Esophagus squamous epithelium (tissue), 5 donors: ENCODE measurements around the gene CRTC3. TPM values are rescaled to one million over a fixed set of nuclear protein-coding genes. Genes with fewer than 3 reads are reported as not detected.
A peak's percentile ranks its signal among the peaks of the same experiment; 100 is the strongest.

ENCODE experiments used
- DNase-seq: peaks from one replicate; lab custom pipeline; 2025; lab: John Stamatoyannopoulos, UW
- H3K27ac ChIP-seq, 4 donors: fragments of 200-600 bp; sonication (generic); one replicate each; pipeline ENCODE4 v1.5.1; 2016 to 2019; ENCODE audit warnings: mild to moderate bottlenecking in 1 of 4
- H3K27me3 ChIP-seq, 4 donors: fragments of 200-600 bp; sonication (generic); 1 replicate in 3 of 4; 2 replicates in 1 of 4; pipeline versions ENCODE4 v1.5.1 to v1.6.0; 2017 to 2021; ENCODE audit warnings: antibody characterized with exemption in 1 of 4
- H3K36me3 ChIP-seq, 3 donors: fragments of 200-600 bp; sonication (generic); one replicate each; pipeline ENCODE4 v1.5.1; 2016 to 2019
- H3K4me1 ChIP-seq, 3 donors: fragments of 200-600 bp; sonication (generic); one replicate each; pipeline ENCODE4 v1.5.1; 2017 to 2019
- H3K4me3 ChIP-seq, 4 donors: fragments of 200-600 bp; sonication (generic); 1 replicate in 3 of 4; 2 replicates in 1 of 4; pipeline ENCODE4 v1.5.1; 2016 to 2019; ENCODE audit warnings: mild to moderate bottlenecking in 2 of 4, moderate library complexity in 1 of 4
- H3K9me3 ChIP-seq, 3 donors: fragments of 200-600 bp; sonication (generic); one replicate each; pipeline ENCODE4 v1.5.1; 2016 to 2019
- POLR2A ChIP-seq, 4 donors: fragments of 450-650 bp; IDR thresholded peaks; one replicate each; pipeline ENCODE4 v1.6.1; 2017; ENCODE audit warnings: antibody characterized with exemption in 4 of 4, mild to moderate bottlenecking in 4 of 4, moderate library complexity in 3 of 4
- WGBS, 2 donors: methylation state at CpG; one replicate each; pipeline ENCODE4 v1.1.5; 2018; 5-methylcytosine and 5-hydroxymethylcytosine counted together
- intact Hi-C: fragments of 100-400 bp; cut with DNase I; formaldehyde crosslinking; loops from one replicate; pipeline ENCODE4 v1.15.0; 2022
- total RNA-seq, 4 donors: library from RNA; depleted of rRNA; stranded (reverse); fragments of >200 nt; gene quantifications; one replicate each; pipeline ENCODE4 v1.1.0, GENCODE V29; 2016
- TF ChIP-seq, protein P1 (sequence below), 6 experiments: fragments of 450-650 bp in 4 of 6; fragments of 200-600 bp in 2 of 6; sonication (generic) in 2 of 6; IDR thresholded peaks; one replicate each; pipeline ENCODE4 v1.5.1; 2016 to 2019; ENCODE audit warnings: antibody characterized with exemption in 6 of 6, mild to moderate bottlenecking in 4 of 6, moderate library complexity in 4 of 6
- donor health status: DM: yes; HTN: yes; CAD: no.

CRTC3 gene
- total RNA-seq, 4 donors from 2014 or later = 10.0 to 33.0 (median 13.3) TPM

GRCh38 chr15:90674476-90674875, 144.8 kb downstream of the CRTC3 start:
- H3K4me1 ChIP-seq = no peaks in the 10 kb centered on the region
- no peaks in the 10 kb centered on the region for H3K36me3 ChIP-seq
- 81 to 86% methylated on average over 3 of the region's 3 CpGs for WGBS, 2 donors
- DNase-seq = no peak
- H3K27me3 ChIP-seq = no peaks in the 10 kb centered on the region
- no peak overlapping the region for H3K27ac ChIP-seq
- no peak overlapping the region for H3K4me3 ChIP-seq
- TF ChIP-seq, protein P1, sequence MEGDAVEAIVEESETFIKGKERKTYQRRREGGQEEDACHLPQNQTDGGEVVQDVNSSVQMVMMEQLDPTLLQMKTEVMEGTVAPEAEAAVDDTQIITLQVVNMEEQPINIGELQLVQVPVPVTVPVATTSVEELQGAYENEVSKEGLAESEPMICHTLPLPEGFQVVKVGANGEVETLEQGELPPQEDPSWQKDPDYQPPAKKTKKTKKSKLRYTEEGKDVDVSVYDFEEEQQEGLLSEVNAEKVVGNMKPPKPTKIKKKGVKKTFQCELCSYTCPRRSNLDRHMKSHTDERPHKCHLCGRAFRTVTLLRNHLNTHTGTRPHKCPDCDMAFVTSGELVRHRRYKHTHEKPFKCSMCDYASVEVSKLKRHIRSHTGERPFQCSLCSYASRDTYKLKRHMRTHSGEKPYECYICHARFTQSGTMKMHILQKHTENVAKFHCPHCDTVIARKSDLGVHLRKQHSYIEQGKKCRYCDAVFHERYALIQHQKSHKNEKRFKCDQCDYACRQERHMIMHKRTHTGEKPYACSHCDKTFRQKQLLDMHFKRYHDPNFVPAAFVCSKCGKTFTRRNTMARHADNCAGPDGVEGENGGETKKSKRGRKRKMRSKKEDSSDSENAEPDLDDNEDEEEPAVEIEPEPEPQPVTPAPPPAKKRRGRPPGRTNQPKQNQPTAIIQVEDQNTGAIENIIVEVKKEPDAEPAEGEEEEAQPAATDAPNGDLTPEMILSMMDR (IDR thresholded peaks at IDR 0.05) = no peak
- TF ChIP-seq POLR2A (IDR thresholded peaks at IDR 0.05) = no peak
- intact Hi-C loops = no loop called here
- H3K9me3 ChIP-seq = no peaks in the 10 kb centered on the region

DNA sequence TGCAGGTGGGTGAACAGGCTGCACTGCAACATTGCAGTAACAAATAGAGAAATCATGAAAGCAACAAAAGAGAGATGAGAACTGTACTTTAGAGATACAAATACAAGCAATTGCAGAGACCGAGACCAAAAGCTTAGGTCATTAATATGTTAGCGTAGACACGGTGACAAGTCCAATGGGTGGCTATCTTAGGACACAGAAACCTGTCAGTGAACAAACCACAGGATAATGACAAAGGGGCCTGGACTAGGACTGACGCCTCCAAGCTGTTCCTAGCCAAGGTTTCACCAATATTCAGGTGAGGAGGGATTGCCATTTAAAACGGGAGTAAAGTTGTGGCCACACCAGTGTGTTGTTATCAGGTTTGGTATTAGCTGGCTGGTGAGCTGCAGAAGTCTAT, 145.7 kb downstream of the CRTC3 start:
- DNase-seq = no peak
- Histone ChIP-seq H3K27me3 (no peaks in the 10 kb centered on the region), H3K36me3 (no peaks in the 10 kb centered on the region), H3K4me3 (no peak overlapping the region), H3K9me3 (no peaks in the 10 kb centered on the region), H3K4me1 (peaks cover 0 to 7% (median 5%) of the 10 kb centered on the region in 3 donors), H3K27ac (no peak overlapping the region)
- TF ChIP-seq, protein P1 (IDR thresholded peaks at IDR 0.05) = no peak
- TF ChIP-seq POLR2A (IDR thresholded peaks at IDR 0.05) = no peak
- intact Hi-C loops = no loop called here
- WGBS, 2 donors = 85 to 90% methylated on average over 5 of the region's 5 CpGs

DNA sequence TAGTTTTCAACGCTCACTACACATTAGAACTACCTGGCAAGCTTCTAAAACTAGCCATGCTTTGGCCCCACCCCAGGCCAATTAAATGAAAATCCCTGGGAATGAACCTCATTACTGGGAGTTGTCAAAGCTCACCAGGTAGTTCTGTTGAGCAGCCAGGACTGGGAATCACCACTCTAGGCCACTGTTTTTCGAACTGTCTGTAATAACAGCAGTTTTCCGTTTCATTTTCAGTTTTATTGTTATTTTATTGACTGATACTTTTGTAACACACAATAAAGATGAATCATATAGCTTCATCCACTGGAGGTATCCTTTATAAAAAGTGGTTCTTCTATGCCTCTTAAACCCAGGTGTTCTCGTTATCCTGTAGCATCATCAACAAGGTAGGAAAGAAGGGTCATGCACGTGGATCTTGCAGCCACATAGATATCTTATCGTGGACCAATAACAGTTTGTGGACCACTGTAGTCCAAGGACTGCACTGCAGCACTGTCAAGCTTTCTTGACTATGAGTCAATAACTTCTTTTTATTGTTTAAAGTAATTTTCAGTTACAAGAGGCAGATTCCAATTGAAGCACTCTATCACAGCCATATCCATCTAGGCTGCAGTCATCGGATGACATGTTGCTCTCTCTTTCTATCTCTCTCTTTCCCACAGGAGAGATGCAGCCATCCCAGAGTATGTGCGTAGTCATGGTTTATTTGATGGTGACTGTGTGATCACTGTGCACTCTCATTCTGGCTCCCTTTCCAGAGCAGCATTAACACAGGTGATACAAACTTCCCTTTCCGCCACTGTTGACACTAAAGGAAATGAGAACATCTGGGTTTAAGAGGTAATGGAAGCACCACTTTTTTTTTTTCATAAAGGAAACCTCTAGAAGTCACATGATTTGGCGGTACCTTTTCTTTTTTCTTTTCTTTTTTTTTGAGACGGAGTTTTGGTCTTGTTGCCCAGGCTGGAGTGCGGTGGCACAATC, 148.4 kb downstream of the CRTC3 start:
- H3K4me3 ChIP-seq = no peak overlapping the region
- WGBS, 2 donors = 70 to 76% methylated on average over 11 to 12 of the region's 12 CpGs
- intact Hi-C loops = no loop called here
- H3K27me3 ChIP-seq = no peaks in the 10 kb centered on the region
- TF ChIP-seq POLR2A (IDR thresholded peaks at IDR 0.05) = no peak
- TF ChIP-seq, protein P1 (IDR thresholded peaks at IDR 0.05) = no peak
- H3K27ac ChIP-seq = no peak overlapping the region
- no peak for DNase-seq
- H3K9me3 ChIP-seq = no peaks in the 10 kb centered on the region
- peaks cover 0 to 16% (median 14%) of the 10 kb centered on the region in 3 donors for H3K4me1 ChIP-seq
- H3K36me3 ChIP-seq = no peaks in the 10 kb centered on the region

DNA sequence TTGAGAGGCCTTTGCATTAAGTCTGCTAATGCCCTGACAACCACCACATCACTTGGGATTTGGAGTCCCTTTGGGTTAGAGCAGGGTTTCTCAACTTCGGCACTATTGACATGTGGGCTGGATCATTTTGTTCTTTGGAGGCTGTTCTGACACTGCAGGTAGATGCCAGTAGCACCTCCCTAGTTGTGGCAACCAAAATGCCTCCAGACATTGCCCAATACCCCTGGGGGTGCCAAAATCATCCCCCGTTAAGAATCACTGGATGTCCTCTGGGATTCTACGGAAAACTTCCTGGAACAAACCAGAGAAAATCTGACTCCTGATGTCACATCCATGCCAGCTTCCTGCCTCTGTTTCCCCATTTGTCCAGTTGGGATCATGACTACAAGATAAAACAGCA, 150.2 kb downstream of the CRTC3 start:
- TF ChIP-seq POLR2A (IDR thresholded peaks at IDR 0.05) = no peak
- TF ChIP-seq, protein P1 (IDR thresholded peaks at IDR 0.05) = no peak
- peak overlapping the region in 2 of 4 donors; percentile 66 to 80 for H3K27ac ChIP-seq
- H3K9me3 ChIP-seq = no peaks in the 10 kb centered on the region
- WGBS, 2 donors = 70% methylated on average over 1 to 3 of the region's 3 CpGs
- no peak overlapping the region for H3K4me3 ChIP-seq
- DNase-seq = no peak
- H3K4me1 ChIP-seq = peaks cover 0 to 16% (median 14%) of the 10 kb centered on the region in 3 donors
- no peaks in the 10 kb centered on the region for H3K36me3 ChIP-seq
- intact Hi-C loops = no loop called here
- H3K27me3 ChIP-seq = no peaks in the 10 kb centered on the region

DNA sequence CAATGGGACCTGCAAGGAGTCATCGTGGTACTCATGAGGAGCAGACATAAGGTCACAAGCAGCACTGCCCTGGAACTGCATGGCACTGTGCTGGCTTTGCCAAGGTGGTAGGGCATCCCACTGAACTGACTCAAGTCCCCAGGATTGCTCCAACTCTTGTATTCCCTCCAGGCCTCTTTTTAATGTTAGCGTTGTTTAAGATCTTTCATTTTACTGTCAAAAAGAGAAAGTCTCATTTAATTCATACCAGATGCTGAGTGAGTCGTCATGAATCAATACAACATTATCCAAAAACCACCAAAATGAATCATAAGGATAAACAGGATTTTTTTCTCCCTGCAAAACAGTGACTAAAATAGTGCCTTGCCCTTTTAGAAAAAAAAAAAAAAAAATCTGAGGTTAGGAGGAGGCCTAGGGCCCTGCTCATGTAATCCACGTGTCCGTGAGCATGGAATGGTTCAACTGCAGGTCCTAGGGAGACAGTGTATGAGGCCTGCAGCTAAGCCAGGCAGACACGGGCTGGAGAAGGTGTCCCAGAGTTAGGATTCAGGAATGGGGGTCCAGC, 150.7 kb downstream of the CRTC3 start:
- Histone ChIP-seq H3K27me3 (no peaks in the 10 kb centered on the region), H3K27ac (peak overlapping the region in 3 of 4 donors; percentile 8 to 81 (median 66)), H3K4me3 (no peak overlapping the region), H3K36me3 (no peaks in the 10 kb centered on the region), H3K4me1 (peaks cover 0 to 16% (median 14%) of the 10 kb centered on the region in 3 donors), H3K9me3 (no peaks in the 10 kb centered on the region)
- no peak for DNase-seq
- WGBS, 2 donors = 36 to 41% methylated on average over 6 of the region's 6 CpGs
- TF ChIP-seq, protein P1 (IDR thresholded peaks at IDR 0.05) = no peak
- TF ChIP-seq POLR2A (IDR thresholded peaks at IDR 0.05) = no peak
- intact Hi-C loops = no loop called here
